ENCODE results near the gene NOL6.
"Not testable (repeated sequence)": the region's sequence is repeated elsewhere in the genome, so short reads cannot be mapped to it uniquely, and the experiment has no call there.

NOL6 gene

GRCh38 chr9:33472171-33472880 is 1.4 kb downstream of the NOL6 start:
- no peak for FAIRE-seq

- FAIRE-seq, result no peak
These were observed 2.4 kb downstream of the NOL6 start for GRCh38 chr9:33471361-33471760.

- no peak for FAIRE-seq
These were observed 3.8 kb downstream of the NOL6 start for GRCh38 chr9:33469891-33470290.

- FAIRE-seq, result no peak
These were observed 4.7 kb downstream of the NOL6 start for GRCh38 chr9:33468797-33469621.

GRCh38 chr9:33468215-33468730 is 5.5 kb downstream of the NOL6 start:
- no peak for FAIRE-seq

GRCh38 chr9:33467526-33467925 is 6.2 kb downstream of the NOL6 start:
- FAIRE-seq, result no peak

- no peak for FAIRE-seq
These were observed 6.9 kb downstream of the NOL6 start for GRCh38 chr9:33466565-33467495.

- no peak for FAIRE-seq
These were observed 7.8 kb downstream of the NOL6 start for GRCh38 chr9:33465596-33466564.

- FAIRE-seq, result no peak
These were observed 8.6 kb downstream of the NOL6 start for GRCh38 chr9:33465096-33465495.

- no peak for FAIRE-seq
These were observed 9.6 kb downstream of the NOL6 start for GRCh38 chr9:33464045-33464636.

- no peak for FAIRE-seq
These were observed 10.6 kb downstream of the NOL6 start for GRCh38 chr9:33463151-33463550.

GRCh38 chr9:33461492-33461891 is 12.2 kb downstream of the NOL6 start:
- no peak for FAIRE-seq

GRCh38 chr9:33460854-33461253 is 12.9 kb downstream of the NOL6 start:
- no peak for FAIRE-seq

GRCh38 chr9:33459115-33459514 is 14.6 kb downstream of the NOL6 start:
- FAIRE-seq, result no peak

- FAIRE-seq, result no peak
These were observed 15.3 kb downstream of the NOL6 start for GRCh38 chr9:33458444-33458843.

- FAIRE-seq, result no peak
These were observed 17.8 kb downstream of the NOL6 start for GRCh38 chr9:33455945-33456344.

- not testable (repeated sequence) for FAIRE-seq
These were observed 18.3 kb downstream of the NOL6 start for GRCh38 chr9:33455456-33455855.

GRCh38 chr9:33454661-33455026 is 19.1 kb downstream of the NOL6 start:
- not testable (repeated sequence) for FAIRE-seq

- FAIRE-seq, result no peak
These were observed 19.6 kb downstream of the NOL6 start for GRCh38 chr9:33453999-33454660.

GRCh38 chr9:33453286-33453860 is 20.4 kb downstream of the NOL6 start:
- no peak for FAIRE-seq

Measured in G401.6 (cell line).